ENCODE data around the gene DTWD2. TPM values are rescaled to one million over a fixed set of nuclear protein-coding genes. Genes with fewer than 3 reads are reported as not detected.

Gene DTWD2, protein sequence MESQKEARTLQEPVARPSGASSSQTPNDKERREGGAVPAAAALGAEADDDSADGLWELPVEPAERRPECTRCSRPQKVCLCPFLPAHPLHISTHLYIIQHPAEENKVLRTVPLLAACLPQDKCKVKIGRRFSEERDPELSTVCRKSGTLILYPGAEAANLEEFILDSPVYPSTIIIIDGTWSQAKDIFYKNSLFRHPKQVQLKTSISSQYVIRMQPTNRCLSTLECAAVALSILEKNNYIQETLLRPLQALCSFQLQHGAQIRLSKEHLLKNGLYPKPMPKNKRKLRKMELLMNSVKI
- 0.74 to 2.0 TPM (median 1.7 TPM) in 5 replicates for total RNA-seq (2022; extraction: Qiagen RNA extraction; ENCODE audit: low read depth)

DNA sequence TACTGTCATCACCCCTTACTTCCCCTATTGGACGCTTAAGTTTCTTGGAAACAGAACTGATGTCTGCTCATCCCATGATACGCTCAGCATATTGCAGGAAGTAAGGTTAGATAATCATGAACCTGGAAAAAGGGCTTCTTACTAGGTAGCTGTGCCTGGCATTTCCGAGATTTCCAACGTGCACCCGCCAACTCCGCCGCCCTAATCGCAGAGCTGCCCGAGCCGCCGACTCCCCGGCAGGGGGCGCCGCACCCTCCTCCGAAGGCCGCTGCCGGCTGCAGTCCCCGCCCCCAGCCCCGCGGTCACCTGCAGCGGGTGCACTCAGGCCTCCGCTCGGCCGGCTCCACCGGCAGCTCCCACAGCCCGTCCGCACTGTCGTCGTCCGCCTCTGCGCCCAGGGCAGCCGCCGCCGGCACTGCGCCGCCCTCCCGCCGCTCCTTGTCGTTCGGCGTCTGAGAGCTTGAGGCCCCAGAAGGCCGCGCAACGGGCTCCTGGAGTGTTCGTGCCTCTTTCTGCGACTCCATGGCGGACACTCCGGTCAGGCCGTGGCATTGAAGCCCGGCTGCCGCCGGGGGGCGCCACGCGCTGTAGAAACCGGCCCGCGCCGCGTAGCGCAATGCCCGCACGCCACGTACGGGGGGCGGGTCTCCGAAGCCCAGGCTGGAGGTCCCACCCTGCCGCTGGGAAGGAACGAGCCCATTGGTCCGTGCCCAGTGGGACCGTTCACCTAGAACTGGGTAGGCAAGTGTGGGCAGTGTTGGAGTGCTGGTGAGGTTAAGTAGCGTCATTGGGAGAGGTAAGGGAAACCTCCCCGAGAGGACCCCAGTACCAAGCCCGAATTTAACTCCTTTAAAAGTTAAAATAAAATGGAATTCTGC, at the start of gene DTWD2:
DTWD2 (minus strand) TSS at position 560 of the 878 bp plus-strand sequence; CDS start at position 524, 36 bp downstream.

Other genes with a start within 250 kb of the DTWD2 start
- gene DMXL1, start 82.5 kb upstream of the DTWD2 start, total RNA-seq (2022; extraction: Qiagen RNA extraction; ENCODE audit: low read depth), result 5.2 to 10.5 TPM (median 9.5 TPM) in 5 replicates

Measured in A549 treated with RU486 at 1 μM for 4 hours (cell line).